Adrenal gland (tissue), 12 donors: ENCODE measurements around the gene SOWAHA. TPM values are rescaled to one million over a fixed set of nuclear protein-coding genes. Genes with fewer than 3 reads are reported as not detected.

Experiments used
- DNase-seq, 7 donors: peaks; one replicate each; pipeline ENCODE4 v3.0.0-alpha.2; 2019 to 2020
- H3K27ac ChIP-seq, 5 donors: fragments of 200-600 bp; sonication (generic) in 4 of 5; 1 replicate in 3 of 5; 2 replicates in 2 of 5; pipeline versions ENCODE4 v1.5.1 to v1.8.0; 2016 to 2020; ENCODE audit warnings: mild to moderate bottlenecking in 1 of 5
- H3K27me3 ChIP-seq: fragments of 200-600 bp; 2 replicates; pipeline ENCODE4 v1.8.0; 2021
- H3K36me3 ChIP-seq, 2 donors: fragments of 200-600 bp; replicated peaks in 1 of 2; 1 replicate in 1 of 2; 2 replicates in 1 of 2; pipeline versions ENCODE4 v1.5.1 to v1.8.0; 2018 to 2022
- H3K4me1 ChIP-seq, 2 donors: fragments of 200-600 bp; replicated peaks in 1 of 2; 1 replicate in 1 of 2; 2 replicates in 1 of 2; pipeline versions ENCODE4 v1.5.1 to v1.8.0; 2018 to 2021
- H3K4me3 ChIP-seq, 4 donors: fragments of 200-600 bp; sonication (generic) in 3 of 4; one replicate each; pipeline ENCODE4 v1.5.1; 2016 to 2018
- H3K9me3 ChIP-seq, 3 donors: fragments of 200-600 bp; sonication (generic) in 1 of 3; replicated peaks in 1 of 3; 1 replicate in 2 of 3; 2 replicates in 1 of 3; pipeline versions ENCODE4 v1.5.1 to v1.8.0; 2016 to 2021
- CTCF ChIP-seq, 6 experiments: fragments of 450-650 bp in 4 of 6; fragments of 200-600 bp in 2 of 6; sonication (generic) in 1 of 6; IDR thresholded peaks; 1 replicate in 5 of 6; 2 replicates in 1 of 6; pipeline versions ENCODE4 v1.5.1 to v1.8.0; 2016 to 2021; ENCODE audit warnings: antibody characterized with exemption in 6 of 6, mild to moderate bottlenecking in 2 of 6, moderate library complexity in 1 of 6
- POLR2A ChIP-seq, 2 donors: fragments of 450-650 bp; IDR thresholded peaks; one replicate each; pipeline ENCODE4 v1.6.1; 2017; ENCODE audit warnings: antibody characterized with exemption in 2 of 2, mild to moderate bottlenecking in 2 of 2, moderate library complexity in 1 of 2
- WGBS, 4 donors: extraction: QIAGEN DNeasy Blood & Tissue Kit in 2 of 4; methylation state at CpG; one replicate each; pipeline versions ENCODE4 v1.1.5 to v1.1.7; 2013 to 2017; 5-methylcytosine and 5-hydroxymethylcytosine counted together
- intact Hi-C, 2 donors: fragments of 100-400 bp; cut with DNase I; formaldehyde crosslinking; loops; one replicate each; pipeline versions ENCODE4 v1.14.1 to v1.15.0; 2022 to 2023
- polyA plus RNA-seq, 3 donors: library from polyadenylated mRNA; stranded (reverse); fragments of 200-250 nt in 2 of 3; fragments of 350-450 nt in 1 of 3; fragmentation: Illumina TruSeq in 1 of 3; extraction: RNeasy Lipid Tissue Mini Kit (QIAGEN cat#74804) in 1 of 3; gene quantifications; one replicate each; pipeline ENCODE4 v1.2.3, GENCODE V29; 2013 to 2014
- total RNA-seq, 9 donors: library from RNA; depleted of rRNA in 4 of 9; stranded (reverse); fragments of >200 nt in 4 of 9; fragments of 120-200 nt in 1 of 9; fragmentation: NEBNext Ultra II Directional in 1 of 9; extraction: Animal tissue kit (Norgen Biotek cat#: 25700) in 1 of 9; gene quantifications; one replicate each; pipeline versions ENCODE4 v1.1.0 to v1.2.4, GENCODE V29; 2013 to 2023
- donor health status: healthy with polysubstance abuse.
- donor health status: Bipolar disorder and iron deficiency.
- donor health status: DM: yes; HTN: yes; CAD: no.
- donor health status: DM: no; HTN: no; CAD: no.
- donor health status: DM: no; HTN: no; CAD: no.
- donor health status: DM: yes; HTN: yes; CAD: no.

Gene SOWAHA
- total and polyA plus RNA-seq, 12 donors: 0.06 to 1.8 (median 0.40) TPM; not detected in 3

GRCh38 chr5:132807163-132807838, 5.8 kb upstream of the SOWAHA start:
- Histone ChIP-seq H3K4me3 (no peak overlapping the region), H3K9me3 (no peaks in the 10 kb centered on the region), H3K27me3 (peaks cover 11% of the 10 kb centered on the region), H3K27ac (no peak overlapping the region), H3K4me1 (no peaks in the 10 kb centered on the region), H3K36me3 (no peaks in the 10 kb centered on the region)
- no peak for DNase-seq
- intact Hi-C loops: no loop called here
- 67 to 74% (median 68%) methylated on average over 12 of the region's 12 CpGs for WGBS, 4 donors
- TF ChIP-seq CTCF (IDR thresholded peaks at IDR 0.05) (no peak), POLR2A (IDR thresholded peaks at IDR 0.05) (no peak)

GRCh38 chr5:132808448-132808847, 4.7 kb upstream of the SOWAHA start:
- no peak overlapping the region for H3K27ac ChIP-seq
- H3K27me3 ChIP-seq: peaks cover 11% of the 10 kb centered on the region
- DNase-seq: no peak
- WGBS, 4 donors: 41 to 58% (median 45%) methylated on average over 2 of the region's 2 CpGs
- H3K36me3 ChIP-seq: no peaks in the 10 kb centered on the region
- intact Hi-C loops: no loop called here
- H3K9me3 ChIP-seq: no peaks in the 10 kb centered on the region
- peaks cover 3 to 4% of the 10 kb centered on the region in 2 donors for H3K4me1 ChIP-seq
- TF ChIP-seq CTCF (IDR thresholded peaks at IDR 0.05) (no peak), POLR2A (IDR thresholded peaks at IDR 0.05) (no peak)
- no peak overlapping the region for H3K4me3 ChIP-seq

DNA sequence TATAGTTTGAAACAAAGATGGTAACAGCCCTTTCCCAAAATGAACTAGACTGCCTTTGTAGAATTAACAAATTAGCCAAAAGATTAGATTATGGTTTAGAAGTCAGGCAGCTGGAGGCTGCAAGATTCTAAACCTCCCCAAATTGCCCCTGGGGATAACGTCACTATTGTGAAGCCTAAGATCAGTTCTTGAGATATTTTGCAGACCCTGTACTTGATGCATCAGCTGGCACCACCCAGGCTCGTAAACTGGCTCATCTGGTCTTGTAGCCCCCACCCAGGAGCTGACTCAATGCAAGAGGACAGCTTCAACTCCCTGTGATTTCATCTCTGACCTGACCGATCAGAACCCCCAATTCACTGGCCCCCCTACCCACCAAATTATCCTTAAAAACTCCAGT, 4.2 kb upstream of the SOWAHA start:
- peaks cover 3 to 7% of the 10 kb centered on the region in 2 donors for H3K4me1 ChIP-seq
- H3K27me3 ChIP-seq: peaks cover 14% of the 10 kb centered on the region
- 43 to 53% (median 45%) methylated on average over 3 of the region's 3 CpGs for WGBS, 4 donors
- TF ChIP-seq CTCF (IDR thresholded peaks at IDR 0.05) (no peak), POLR2A (IDR thresholded peaks at IDR 0.05) (no peak)
- H3K27ac ChIP-seq: no peak overlapping the region
- no peaks in the 10 kb centered on the region for H3K36me3 ChIP-seq
- H3K4me3 ChIP-seq: no peak overlapping the region
- no peaks in the 10 kb centered on the region for H3K9me3 ChIP-seq
- intact Hi-C loops: no loop called here
- DNase-seq: no peak

DNA sequence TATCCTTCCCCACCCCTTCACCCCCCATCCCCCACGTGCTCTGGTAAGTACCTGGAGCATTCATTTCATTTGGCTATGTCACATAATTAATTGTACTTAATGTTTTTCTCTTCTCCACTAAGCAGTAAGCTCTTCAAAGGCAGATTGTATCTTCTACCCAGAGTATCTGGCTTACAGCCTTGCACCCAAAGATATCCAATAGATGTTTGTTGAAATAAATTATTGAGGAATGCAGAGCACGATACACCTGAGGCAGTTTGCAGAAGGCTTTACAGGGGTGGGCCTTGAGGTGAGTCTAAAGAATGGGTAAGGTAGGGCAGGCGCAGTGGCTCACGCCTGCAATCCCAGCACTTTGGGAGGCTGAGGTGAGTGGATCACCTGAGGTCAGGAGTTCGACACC, 2.5 kb upstream of the SOWAHA start:
- intact Hi-C loops: loop anchor here in 1 of 2 donors (10.0 kb wide), 1 partner anchor 426 kb away; no protein-coding TSS in a partner anchor
- no peak for DNase-seq
- Histone ChIP-seq H3K9me3 (no peaks in the 10 kb centered on the region), H3K27me3 (peaks cover 15% of the 10 kb centered on the region), H3K4me3 (no peak overlapping the region), H3K36me3 (no peaks in the 10 kb centered on the region), H3K27ac (no peak overlapping the region), H3K4me1 (peaks cover 3 to 9% of the 10 kb centered on the region in 2 donors)
- no peak for TF ChIP-seq POLR2A (IDR thresholded peaks at IDR 0.05)
- no peak for TF ChIP-seq CTCF (IDR thresholded peaks at IDR 0.05)
- 81 to 88% (median 87%) methylated on average over 5 of the region's 5 CpGs for WGBS, 4 donors
